Peyer's patch (tissue), 4 donors: ENCODE results near the gene POLA1. TPM values are rescaled to one million over a fixed set of nuclear protein-coding genes. Genes with fewer than 3 reads are reported as not detected.

Experiments used
- DNase-seq, 3 donors: peaks; one replicate each; pipeline ENCODE4 v3.0.0-alpha.2; 2017 to 2019
- H3K27ac ChIP-seq, 4 donors: fragments of 200-600 bp; sonication (generic); one replicate each; pipeline ENCODE4 v1.5.1; 2016 to 2019
- H3K27me3 ChIP-seq, 2 donors: fragments of 200-600 bp; sonication (generic); one replicate each; pipeline ENCODE4 v1.5.1; 2019
- H3K36me3 ChIP-seq, 3 donors: fragments of 200-600 bp; sonication (generic); one replicate each; pipeline ENCODE4 v1.5.1; 2016 to 2019
- H3K4me1 ChIP-seq, 4 donors: fragments of 200-600 bp; sonication (generic); one replicate each; pipeline ENCODE4 v1.5.1; 2016 to 2019
- H3K4me3 ChIP-seq, 4 donors: fragments of 200-600 bp; sonication (generic); 1 replicate in 3 of 4; 2 replicates in 1 of 4; pipeline ENCODE4 v1.5.1; 2016 to 2019; ENCODE audit warnings: mild to moderate bottlenecking in 1 of 4
- H3K9me3 ChIP-seq, 4 donors: fragments of 200-600 bp; sonication (generic); one replicate each; pipeline ENCODE4 v1.5.1; 2016 to 2019; ENCODE audit warnings: mild to moderate bottlenecking in 1 of 4
- CTCF ChIP-seq, 6 experiments: fragments of 450-650 bp in 4 of 6; fragments of 200-600 bp in 2 of 6; sonication (generic) in 1 of 6; IDR thresholded peaks; one replicate each; pipeline ENCODE4 v1.5.1; 2017 to 2019; ENCODE audit warnings: antibody characterized with exemption in 6 of 6, mild to moderate bottlenecking in 3 of 6, moderate library complexity in 1 of 6
- POLR2A ChIP-seq, 2 donors: fragments of 450-650 bp; IDR thresholded peaks; one replicate each; pipeline ENCODE4 v1.5.1; 2017; ENCODE audit warnings: antibody characterized with exemption in 2 of 2, mild to moderate bottlenecking in 2 of 2, moderate library complexity in 2 of 2
- total RNA-seq, 4 donors: library from RNA; depleted of rRNA; stranded (reverse); fragments of >200 nt; gene quantifications; one replicate each; pipeline ENCODE4 v1.1.0, GENCODE V29; 2016

The POLA1 gene
- total RNA-seq, 4 donors from 2014 or later, result 5.3 to 51.2 (median 9.5) TPM

GRCh38 chrX:25016938-25017598 lies 323.4 kb downstream of the POLA1 start:
- no peak for DNase-seq
- TF ChIP-seq POLR2A (IDR thresholded peaks at IDR 0.05), result no peak
- TF ChIP-seq CTCF (IDR thresholded peaks at IDR 0.05), result no peak
- H3K4me3 ChIP-seq, result no peak overlapping the region
- peaks cover 0 to 25% (median 0%) of the 10 kb centered on the region in 4 donors for H3K4me1 ChIP-seq
- no peak overlapping the region for H3K27ac ChIP-seq
- peaks cover 0 to 16% of the 10 kb centered on the region in 2 donors for H3K27me3 ChIP-seq
- H3K36me3 ChIP-seq, result no peaks in the 10 kb centered on the region
- peaks cover 0 to 5% (median 0%) of the 10 kb centered on the region in 4 donors for H3K9me3 ChIP-seq

- TF ChIP-seq CTCF (IDR thresholded peaks at IDR 0.05) (no peak), POLR2A (IDR thresholded peaks at IDR 0.05) (no peak)
- Histone ChIP-seq H3K9me3 (peaks cover 0 to 5% (median 0%) of the 10 kb centered on the region in 4 donors), H3K36me3 (no peaks in the 10 kb centered on the region), H3K27me3 (peaks cover 0 to 16% of the 10 kb centered on the region in 2 donors), H3K4me1 (peaks cover 0 to 20% (median 0%) of the 10 kb centered on the region in 4 donors), H3K27ac (no peak overlapping the region), H3K4me3 (no peak overlapping the region)
- no peak for DNase-seq
Measured at GRCh38 chrX:25017667-25018247, 324.0 kb downstream of the POLA1 start.

- no peaks in the 10 kb centered on the region for H3K36me3 ChIP-seq
- no peak overlapping the region for H3K27ac ChIP-seq
- peaks cover 0 to 17% (median 0%) of the 10 kb centered on the region in 4 donors for H3K4me1 ChIP-seq
- peaks cover 0 to 5% (median 0%) of the 10 kb centered on the region in 4 donors for H3K9me3 ChIP-seq
- H3K27me3 ChIP-seq, result peaks cover 0 to 16% of the 10 kb centered on the region in 2 donors
- no peak overlapping the region for H3K4me3 ChIP-seq
- DNase-seq, result no peak
- TF ChIP-seq CTCF (IDR thresholded peaks at IDR 0.05) (no peak), POLR2A (IDR thresholded peaks at IDR 0.05) (no peak)
Measured at GRCh38 chrX:25018682-25019081, 325.0 kb downstream of the POLA1 start.

GRCh38 chrX:25019707-25020390 lies 326.1 kb downstream of the POLA1 start:
- TF ChIP-seq CTCF (IDR thresholded peaks at IDR 0.05), result no peak
- no peak for TF ChIP-seq POLR2A (IDR thresholded peaks at IDR 0.05)
- Histone ChIP-seq H3K9me3 (peaks cover 0 to 5% (median 0%) of the 10 kb centered on the region in 4 donors), H3K27ac (no peak overlapping the region), H3K4me3 (no peak overlapping the region), H3K4me1 (peaks cover 0 to 17% (median 0%) of the 10 kb centered on the region in 4 donors), H3K27me3 (peaks cover 0 to 16% of the 10 kb centered on the region in 2 donors), H3K36me3 (no peaks in the 10 kb centered on the region)
- DNase-seq, result no peak

GRCh38 chrX:25020391-25020904 lies 326.7 kb downstream of the POLA1 start:
- peaks cover 0 to 4% (median 0%) of the 10 kb centered on the region in 4 donors for H3K9me3 ChIP-seq
- H3K27ac ChIP-seq, result no peak overlapping the region
- H3K27me3 ChIP-seq, result peaks cover 0 to 11% of the 10 kb centered on the region in 2 donors
- DNase-seq, result no peak
- peaks cover 0 to 16% (median 0%) of the 10 kb centered on the region in 4 donors for H3K4me1 ChIP-seq
- no peaks in the 10 kb centered on the region for H3K36me3 ChIP-seq
- H3K4me3 ChIP-seq, result peak overlapping the region in 2 of 4 donors; percentile 2 to 22
- TF ChIP-seq POLR2A (IDR thresholded peaks at IDR 0.05), result no peak
- TF ChIP-seq CTCF (IDR thresholded peaks at IDR 0.05), result no peak
